Raji (cell line): ENCODE measurements around the gene GLIPR1.
A peak's percentile ranks its signal among the peaks of the same experiment; 100 is the strongest.

Source experiments
- POLR2A ChIP-seq: IDR thresholded peaks from 2 replicates; pipeline ENCODE4 v1.6.1; 2011; ENCODE audit warnings: low read depth, low read length, control low read depth; ENCODE audit not compliant: insufficient read depth

The GLIPR1 gene

DNA sequence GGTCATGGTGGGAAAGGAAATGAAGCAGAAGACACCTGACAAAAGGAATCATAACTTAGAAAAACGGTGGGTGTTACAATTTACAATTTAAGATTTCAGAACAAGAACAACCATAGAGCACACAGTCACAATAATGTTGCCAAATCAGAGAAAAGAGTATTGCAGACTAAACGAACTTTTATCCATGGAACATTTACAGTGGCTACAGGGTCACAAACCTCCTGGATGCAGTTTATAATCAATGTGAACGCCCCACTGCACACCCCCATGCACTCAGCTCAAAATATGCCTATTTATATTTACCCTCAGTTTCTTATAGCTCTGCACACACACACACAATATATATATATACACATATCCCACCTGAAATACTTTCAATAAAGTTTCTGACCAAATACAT, 22.9 kb downstream of the GLIPR1 start:
- no peak for TF ChIP-seq POLR2A

DNA sequence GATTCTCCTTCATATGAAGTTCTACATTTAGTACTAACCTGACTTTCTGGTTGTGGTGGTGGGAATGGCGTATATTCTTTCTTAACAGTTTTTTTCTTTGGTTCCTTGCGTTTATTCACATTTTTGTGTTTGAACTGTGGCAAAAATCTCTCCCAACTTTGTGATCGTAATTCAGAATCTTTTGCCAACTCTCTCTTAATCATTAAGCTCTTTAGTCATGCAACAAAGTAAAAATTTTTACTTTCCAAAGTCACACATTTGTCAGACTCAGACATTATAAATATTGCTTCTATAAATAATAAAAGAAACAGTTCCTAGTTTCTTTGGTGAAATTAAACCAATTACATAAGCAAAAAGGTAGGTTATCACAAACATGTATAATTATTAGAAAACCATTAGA, 23.3 kb downstream of the GLIPR1 start:
- TF ChIP-seq POLR2A: no peak

DNA sequence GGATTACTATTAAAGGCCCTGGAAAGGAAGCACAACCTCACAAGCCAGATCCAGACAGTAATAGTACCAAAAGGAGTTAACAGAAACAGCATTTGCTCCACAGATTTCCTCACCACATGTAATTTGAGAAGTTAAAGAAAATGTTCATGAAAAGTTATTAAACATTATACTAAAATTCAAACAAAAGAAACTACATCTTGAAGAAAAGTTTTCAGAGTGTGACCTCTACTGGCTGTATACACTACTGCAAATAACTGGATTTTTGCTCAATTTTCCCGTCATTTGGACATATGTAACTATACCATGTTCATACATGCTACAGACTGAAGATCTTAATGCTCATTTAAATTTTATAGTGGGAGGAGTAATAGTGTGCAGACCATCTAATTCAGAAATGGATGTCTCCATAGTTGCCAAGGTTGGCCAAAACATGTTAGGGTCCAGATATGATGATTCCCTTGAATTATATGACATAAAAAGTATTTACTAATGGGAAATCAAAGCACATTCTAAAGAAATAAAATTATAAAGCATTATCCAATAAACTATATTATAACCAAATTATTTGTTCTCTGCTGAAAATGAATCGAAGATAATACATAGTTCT, 25.3 kb downstream of the GLIPR1 start:
- TF ChIP-seq POLR2A: no peak

DNA sequence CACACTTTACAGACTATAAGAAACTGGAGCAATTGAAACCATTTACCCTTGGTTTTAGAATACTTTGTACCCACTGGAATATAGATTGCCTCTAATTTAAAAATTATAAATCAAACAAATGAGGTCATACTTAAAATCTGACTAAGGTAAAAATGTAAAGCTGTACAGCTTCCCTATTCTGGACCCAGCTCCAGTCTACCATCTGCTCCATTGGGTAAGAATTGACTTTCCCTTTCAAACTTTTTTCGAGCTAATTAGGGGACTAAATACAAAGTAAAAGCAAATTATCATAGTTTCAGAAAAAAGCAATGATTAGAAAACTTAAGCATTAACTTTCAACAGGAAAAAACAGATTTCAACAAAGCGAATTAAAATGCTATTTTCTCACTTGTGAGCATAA, 26.5 kb downstream of the GLIPR1 start:
- TF ChIP-seq POLR2A: no peak

DNA sequence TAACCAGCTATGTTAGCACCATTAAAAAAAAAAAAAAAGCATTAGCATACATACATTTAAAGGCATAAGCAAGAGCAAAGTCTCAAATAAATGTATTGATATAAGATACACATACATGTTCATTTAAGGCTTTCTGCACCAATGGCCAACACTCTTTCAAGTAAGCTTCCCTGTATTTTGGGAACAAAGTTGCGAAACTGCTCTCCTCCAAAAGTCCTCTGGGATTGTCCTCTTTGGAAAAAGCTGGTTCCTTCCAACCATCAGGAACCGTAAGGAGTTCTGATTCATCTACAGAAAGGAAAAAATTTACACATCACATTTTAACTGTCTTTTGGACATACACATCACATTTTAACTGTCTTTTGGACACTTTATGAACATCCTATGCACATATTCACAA, 27.6 kb downstream of the GLIPR1 start:
- no peak for TF ChIP-seq POLR2A

DNA sequence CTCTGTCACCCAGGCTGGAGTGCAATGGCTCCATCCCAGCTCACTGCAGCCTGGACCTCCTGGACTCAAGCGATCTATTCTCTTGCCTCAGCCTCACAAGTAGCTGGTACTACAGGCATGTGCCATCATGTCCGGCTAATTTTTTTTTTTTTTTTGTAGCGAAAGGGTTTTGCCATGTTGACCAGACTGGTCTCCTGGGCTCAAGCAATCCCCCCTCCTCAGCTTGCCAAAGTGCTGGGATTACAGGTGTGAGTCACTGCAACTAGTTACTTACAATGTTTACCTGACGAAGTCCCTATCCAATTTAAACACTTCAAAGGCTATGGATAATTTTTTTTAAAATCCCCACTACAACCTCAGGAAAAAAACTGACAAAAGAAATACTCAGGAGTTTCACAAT, 29.1 kb downstream of the GLIPR1 start:
- no peak for TF ChIP-seq POLR2A

DNA sequence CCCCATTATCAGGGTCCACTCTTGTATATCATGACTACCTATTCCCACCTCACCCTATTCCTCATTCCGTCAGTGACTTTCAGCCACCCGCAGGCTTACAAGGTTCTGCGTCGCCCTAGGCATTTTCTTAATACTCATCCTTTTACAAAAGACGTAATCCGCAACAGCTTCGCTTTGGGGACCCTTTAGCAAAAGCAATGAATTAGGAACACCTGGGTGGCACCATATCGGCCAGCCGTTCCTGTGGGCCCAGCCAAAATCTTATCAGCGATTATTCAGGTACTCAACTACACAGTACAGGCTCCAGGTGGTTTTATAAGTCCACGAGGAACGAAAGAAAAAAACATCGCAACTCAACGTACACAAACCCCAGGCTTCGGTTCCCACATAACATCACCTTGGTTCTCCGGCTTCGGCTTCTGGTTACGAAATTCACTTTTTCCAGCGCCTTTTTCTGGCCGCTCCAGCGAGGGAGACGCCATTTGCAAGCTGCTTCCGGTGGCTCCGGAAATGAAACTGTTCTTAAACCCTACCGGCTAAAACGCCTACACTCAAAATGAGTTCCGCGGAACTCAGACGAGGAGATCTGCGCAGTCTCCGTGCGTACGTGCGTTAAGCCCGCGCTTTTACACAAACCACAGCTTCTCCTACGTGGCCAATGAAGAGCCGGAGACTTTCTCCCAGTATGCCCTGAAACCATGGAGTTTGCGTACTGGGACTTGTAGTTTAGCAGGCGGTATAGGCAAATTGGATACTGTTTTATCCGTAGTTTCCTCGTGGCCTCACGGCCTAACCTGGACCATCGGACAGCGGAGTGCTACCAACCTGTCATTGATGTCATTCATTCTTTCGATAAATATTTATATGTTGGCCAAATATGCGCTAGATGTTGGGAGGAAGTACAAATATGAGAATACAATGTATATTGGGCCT, 30.8 kb downstream of the GLIPR1 start, which contains the start of gene KRR1:
Gene KRR1, minus strand, starts transcription at position 494 of the 933 bp plus-strand sequence. Its CDS starts 12 bp downstream, at position 482.
- peak; percentile 76 for TF ChIP-seq POLR2A

DNA sequence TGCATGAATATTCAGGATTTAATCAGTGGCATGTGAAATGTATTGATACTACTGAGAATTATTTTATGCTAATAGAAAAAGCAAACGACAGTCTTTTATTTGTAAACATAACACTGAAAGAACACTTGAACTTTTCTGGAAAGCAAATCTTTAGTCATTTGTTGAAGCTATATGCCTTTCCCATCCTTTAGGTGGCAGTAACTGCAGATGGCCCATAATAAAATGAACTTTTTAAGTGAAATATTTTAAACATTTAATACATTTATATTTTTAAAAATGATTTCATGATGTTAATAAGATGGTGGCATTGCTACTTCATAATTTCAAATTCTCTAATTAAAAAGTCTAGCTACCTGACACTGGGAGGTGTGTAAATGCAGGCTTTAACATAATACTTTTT, 44.7 kb downstream of the GLIPR1 start:
- no peak for TF ChIP-seq POLR2A

DNA sequence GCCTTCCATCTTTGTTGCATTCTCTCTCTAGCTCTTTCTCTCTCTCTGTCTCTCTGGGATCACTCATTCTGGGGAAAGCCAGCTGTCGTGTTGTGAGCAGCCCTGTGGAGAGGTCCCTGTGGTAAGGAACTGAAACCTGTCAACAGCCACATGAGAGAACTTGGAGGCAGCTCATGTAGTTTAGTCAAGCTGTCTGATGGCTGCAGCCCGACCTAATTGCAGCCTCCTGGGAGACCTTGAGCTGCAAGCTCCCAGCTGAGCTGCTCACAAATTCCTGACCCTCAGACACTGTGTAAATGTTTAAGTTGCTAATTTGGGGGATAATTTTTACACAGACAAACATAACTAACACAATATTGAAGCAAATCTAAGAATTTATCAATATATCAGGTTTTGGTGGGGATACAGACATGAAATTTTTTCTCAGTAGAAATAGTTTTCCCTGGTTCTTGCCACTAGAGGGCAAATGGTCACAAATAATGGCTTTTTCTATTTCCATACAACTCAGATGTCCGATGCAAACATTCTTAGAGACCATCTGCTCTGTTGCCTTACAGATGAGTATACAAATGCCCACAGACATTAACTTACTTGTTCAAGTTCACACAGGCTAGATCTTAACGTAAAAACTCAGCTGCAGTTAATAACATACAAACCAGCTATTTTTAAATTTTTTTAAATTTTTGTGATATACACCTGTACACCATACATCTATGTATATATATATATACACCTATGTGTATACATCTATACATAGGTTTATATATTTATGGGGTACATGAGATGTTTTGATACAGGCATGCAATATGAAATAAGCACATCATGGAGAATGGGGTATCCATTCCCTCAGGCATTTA, 46.3 kb downstream of the GLIPR1 start:
- TF ChIP-seq POLR2A: no peak

DNA sequence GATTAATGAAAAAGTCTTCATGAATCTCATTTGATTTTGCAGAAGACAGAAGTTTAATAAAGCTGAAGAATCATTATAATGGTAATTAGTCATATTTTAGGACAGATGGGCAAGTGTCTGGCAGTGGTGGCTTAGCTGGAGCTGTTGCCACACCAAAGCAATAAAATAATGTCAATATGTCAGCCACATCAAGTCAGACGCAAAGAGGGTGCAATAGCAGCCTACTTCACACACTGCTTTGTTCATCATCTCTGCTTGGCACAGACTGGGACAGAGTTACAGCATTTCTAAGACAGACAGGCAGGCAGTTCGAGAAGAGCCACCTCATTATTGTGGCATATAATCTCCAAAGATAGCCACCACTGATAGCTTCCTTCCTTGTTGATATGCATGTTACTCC, 47.7 kb downstream of the GLIPR1 start:
- no peak for TF ChIP-seq POLR2A

DNA sequence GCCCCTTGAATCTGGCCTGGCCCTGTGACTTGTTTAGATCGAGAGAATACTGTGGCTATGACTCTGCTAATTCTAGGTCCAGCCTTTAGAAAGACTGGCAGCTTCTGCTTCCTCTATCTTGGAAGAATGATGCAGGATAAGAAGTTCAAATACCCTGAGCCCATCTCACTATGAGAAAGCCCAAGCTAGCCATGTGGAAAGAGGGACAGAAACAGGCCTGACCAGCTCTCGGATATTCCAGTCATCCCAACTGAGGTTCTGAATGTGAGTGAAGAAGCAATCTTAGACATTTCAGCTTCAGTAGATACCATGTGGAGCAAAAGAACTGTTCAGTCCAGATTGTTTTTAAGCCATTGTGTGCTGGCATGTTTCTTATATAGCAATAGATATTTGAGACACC, 48.1 kb downstream of the GLIPR1 start:
- TF ChIP-seq POLR2A: no peak

DNA sequence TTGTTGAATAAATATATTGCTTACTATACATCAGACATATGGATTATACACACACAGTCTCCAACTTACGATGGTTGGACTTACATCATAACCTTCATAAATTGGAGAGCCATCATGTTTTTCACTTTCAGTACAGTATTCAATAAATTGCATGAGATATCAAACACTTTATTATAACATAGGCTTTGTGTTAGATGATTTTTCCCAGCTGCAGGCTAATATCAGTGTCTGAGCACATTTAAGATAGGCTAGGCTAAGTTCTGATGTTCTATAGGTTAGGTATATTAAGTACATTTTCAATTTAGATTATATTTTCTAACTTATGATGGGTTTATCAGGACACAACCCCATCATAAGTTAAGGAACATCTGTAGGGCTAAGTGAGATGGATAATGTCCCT, 48.8 kb downstream of the GLIPR1 start:
- no peak for TF ChIP-seq POLR2A

DNA sequence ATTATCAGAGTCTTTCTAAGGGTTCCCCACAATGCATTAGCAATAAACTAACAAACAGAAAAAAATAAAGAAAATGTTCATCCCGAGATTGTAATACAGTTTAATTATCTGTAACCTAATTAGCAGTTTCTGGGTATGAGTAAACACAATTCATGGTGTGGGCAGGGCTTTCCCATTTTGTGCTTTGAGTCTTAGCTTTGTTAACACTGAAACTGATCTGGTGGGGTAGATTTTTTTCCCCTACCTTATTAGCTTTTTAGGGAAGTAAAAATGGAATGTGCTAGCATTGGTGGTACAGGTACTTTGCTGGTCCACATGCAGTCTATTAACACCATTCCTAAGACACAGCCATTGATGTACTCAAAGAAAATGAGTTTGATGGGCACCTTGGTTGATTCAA, 49.3 kb downstream of the GLIPR1 start:
- no peak for TF ChIP-seq POLR2A

DNA sequence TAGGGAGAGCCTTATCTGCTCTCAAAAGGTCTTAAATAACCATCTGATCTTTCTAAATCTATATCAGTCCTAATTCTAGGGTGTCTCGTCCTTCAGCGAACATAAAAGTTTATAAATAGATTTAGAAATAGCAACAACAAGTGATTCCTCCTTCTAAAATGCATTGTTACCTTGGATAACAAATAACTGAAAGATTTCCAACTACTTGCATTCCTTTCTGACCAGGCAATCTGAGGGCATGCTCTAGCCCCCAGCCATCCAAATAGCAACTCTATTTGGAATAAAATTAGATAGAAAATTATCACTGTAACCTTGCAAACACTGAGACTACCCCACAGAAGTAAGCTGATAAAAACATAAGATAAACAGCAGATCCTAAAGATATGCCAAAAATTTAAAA, 52.7 kb downstream of the GLIPR1 start:
- no peak for TF ChIP-seq POLR2A

DNA sequence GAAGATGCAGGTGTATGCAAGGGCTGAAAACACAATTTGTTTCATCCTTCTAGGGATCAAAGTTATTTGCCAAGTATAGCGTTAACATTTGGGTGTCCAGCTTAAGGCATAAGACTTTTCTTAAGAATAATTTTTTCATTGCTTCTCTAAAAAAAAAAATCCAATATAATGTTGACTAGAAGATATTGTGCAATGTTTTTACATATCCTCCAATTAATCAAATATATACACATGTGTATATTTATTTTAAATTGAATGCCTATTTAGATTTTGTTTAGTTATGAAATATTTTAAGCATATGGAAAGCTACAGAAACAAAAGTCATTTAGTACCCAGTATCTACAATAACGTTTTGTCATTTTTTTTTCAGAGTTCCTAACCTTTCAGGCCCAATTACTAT, 59.3 kb downstream of the GLIPR1 start:
- TF ChIP-seq POLR2A: no peak
